Right hindlimb (tissue), 1 donor: ENCODE measurements around the gene ARL5C.
A peak's percentile ranks its signal among the peaks of the same experiment; 100 is the strongest.
"Not testable (repeated sequence)": the region's sequence is repeated elsewhere in the genome, so short reads cannot be mapped to it uniquely, and the experiment has no call there.

Experiments used
- DNase-seq: peaks from one replicate; pipeline ENCODE4 v3.0.0-alpha.2; 2018

ARL5C gene

GRCh38 chr17:39194089-39194984 lies 28.4 kb upstream of the ARL5C start:
- DNase-seq, result peak; percentile 81

GRCh38 chr17:39193346-39193745 lies 27.4 kb upstream of the ARL5C start:
- no peak for DNase-seq

- DNase-seq, result no peak
Observed at GRCh38 chr17:39192901-39193300, 26.9 kb upstream of the ARL5C start.

GRCh38 chr17:39191750-39192510 lies 26.0 kb upstream of the ARL5C start:
- DNase-seq, result peak; percentile 63

- DNase-seq, result no peak
Observed at GRCh38 chr17:39187152-39187830, 21.3 kb upstream of the ARL5C start.

- DNase-seq, result no peak
Observed at GRCh38 chr17:39186481-39187002, 20.6 kb upstream of the ARL5C start.

GRCh38 chr17:39183720-39184119 lies 17.8 kb upstream of the ARL5C start:
- no peak for DNase-seq

- no peak for DNase-seq
Observed at GRCh38 chr17:39183045-39183444, 17.1 kb upstream of the ARL5C start.

- no peak for DNase-seq
Observed at GRCh38 chr17:39181303-39181702, 15.3 kb upstream of the ARL5C start.

- no peak for DNase-seq
Observed at GRCh38 chr17:39178536-39178935, 12.6 kb upstream of the ARL5C start.

- no peak for DNase-seq
Observed at GRCh38 chr17:39177256-39177655, 11.3 kb upstream of the ARL5C start.

- no peak for DNase-seq
Observed at GRCh38 chr17:39175695-39176093, 9.7 kb upstream of the ARL5C start.

GRCh38 chr17:39174920-39175694 lies 9.1 kb upstream of the ARL5C start:
- DNase-seq, result peak; percentile 77

GRCh38 chr17:39173526-39174274 lies 7.7 kb upstream of the ARL5C start:
- DNase-seq, result no peak

- DNase-seq, result no peak
Observed at GRCh38 chr17:39173080-39173479, 7.1 kb upstream of the ARL5C start.

GRCh38 chr17:39171933-39172332 lies 6.0 kb upstream of the ARL5C start:
- DNase-seq, result no peak

GRCh38 chr17:39170558-39170957 lies 4.6 kb upstream of the ARL5C start:
- no peak for DNase-seq

GRCh38 chr17:39170109-39170508 lies 4.1 kb upstream of the ARL5C start:
- no peak for DNase-seq

- DNase-seq, result no peak
Observed at GRCh38 chr17:39169518-39169917, 3.6 kb upstream of the ARL5C start.

- DNase-seq, result no peak
Observed at GRCh38 chr17:39169101-39169500, 3.1 kb upstream of the ARL5C start.

- DNase-seq, result not testable (repeated sequence)
Observed at GRCh38 chr17:39168503-39168902, 2.5 kb upstream of the ARL5C start.

- peak; percentile 66 for DNase-seq
Observed at GRCh38 chr17:39167476-39167875, 1.5 kb upstream of the ARL5C start.
